ENCODE results near the gene BMX. TPM values are rescaled to one million over a fixed set of nuclear protein-coding genes. Genes with fewer than 3 reads are reported as not detected.

The BMX gene
- total and polyA plus RNA-seq, 9 of the 15 experiments (the other 6 are each of a cell fraction or from before 2014, with no cell fraction given), result 0.45 to 4.2 (median 1.8) TPM

DNA sequence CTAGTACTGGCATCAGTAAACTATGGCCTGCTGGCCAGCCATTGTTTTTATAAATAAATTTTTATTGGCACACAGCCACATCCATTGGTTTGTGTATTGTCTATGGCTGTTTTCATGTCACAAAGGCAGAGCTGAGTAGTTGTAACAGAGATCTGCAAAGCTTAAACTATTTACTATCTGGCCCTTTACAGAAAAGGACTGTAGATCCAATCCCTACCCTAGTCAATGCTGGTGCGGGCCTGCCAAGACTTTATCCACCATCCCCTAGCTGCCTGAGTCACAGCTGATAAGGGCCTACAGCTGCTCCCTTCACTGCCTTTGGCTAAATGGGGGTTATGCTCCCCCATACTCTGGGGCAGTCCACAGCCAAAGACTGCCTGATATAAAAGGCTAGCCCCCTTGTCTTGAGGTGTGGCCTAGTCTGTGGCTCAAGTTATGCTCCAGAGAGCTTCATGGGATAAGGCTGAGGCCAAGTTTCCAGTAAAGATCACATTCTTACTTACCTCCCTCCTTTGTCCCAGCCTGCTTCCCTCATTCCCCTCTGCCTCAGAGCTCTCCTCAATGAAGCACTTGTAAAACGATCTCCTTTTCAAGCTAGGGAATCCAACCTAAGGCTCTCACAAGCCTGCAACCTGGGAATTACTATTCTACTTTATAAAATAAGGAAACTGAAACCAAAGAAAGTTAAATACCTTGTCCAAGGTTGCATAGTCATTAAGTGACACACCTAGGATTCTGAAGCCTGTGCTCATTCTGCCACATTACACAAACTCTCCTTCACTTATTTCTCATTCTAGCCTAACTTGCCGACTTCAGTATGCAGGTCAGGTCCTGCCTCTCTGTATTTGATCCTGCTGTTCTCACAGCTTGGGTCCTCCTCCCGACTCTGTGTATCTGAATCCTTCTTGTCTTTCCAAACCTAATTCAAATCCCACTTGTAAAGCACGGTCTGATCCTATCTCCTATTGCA lies 79.5 kb downstream of the BMX start (continued):
- TF ChIP-seq, protein P1, sequence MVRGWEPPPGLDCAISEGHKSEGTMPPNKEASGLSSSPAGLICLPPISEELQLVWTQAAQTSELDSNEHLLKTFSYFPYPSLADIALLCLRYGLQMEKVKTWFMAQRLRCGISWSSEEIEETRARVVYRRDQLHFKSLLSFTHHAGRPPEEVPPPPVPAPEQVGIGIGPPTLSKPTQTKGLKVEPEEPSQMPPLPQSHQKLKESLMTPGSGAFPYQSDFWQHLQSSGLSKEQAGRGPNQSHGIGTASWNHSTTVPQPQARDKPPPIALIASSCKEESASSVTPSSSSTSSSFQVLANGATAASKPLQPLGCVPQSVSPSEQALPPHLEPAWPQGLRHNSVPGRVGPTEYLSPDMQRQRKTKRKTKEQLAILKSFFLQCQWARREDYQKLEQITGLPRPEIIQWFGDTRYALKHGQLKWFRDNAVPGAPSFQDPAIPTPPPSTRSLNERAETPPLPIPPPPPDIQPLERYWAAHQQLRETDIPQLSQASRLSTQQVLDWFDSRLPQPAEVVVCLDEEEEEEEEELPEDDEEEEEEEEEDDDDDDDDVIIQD (CRISPR knock-in tag; IDR thresholded peaks at IDR 0.05), result no peak
- no peak for TF ChIP-seq CHCHD3 (CRISPR knock-in tag; IDR thresholded peaks at IDR 0.05)
- TF ChIP-seq SIX5 (IDR thresholded peaks at IDR 0.05; ENCODE audit: borderline replicate concordance in 1 of 2, insufficient read depth in 1 of 2, low read depth in 1 of 2, low read length in 2 of 2), result no peak
- no peak for TF ChIP-seq HMGN3 (IDR thresholded peaks at IDR 0.05; ENCODE audit: borderline replicate concordance, extremely low read depth, insufficient read length, low read depth, low read length)
- TF ChIP-seq, protein P2, sequence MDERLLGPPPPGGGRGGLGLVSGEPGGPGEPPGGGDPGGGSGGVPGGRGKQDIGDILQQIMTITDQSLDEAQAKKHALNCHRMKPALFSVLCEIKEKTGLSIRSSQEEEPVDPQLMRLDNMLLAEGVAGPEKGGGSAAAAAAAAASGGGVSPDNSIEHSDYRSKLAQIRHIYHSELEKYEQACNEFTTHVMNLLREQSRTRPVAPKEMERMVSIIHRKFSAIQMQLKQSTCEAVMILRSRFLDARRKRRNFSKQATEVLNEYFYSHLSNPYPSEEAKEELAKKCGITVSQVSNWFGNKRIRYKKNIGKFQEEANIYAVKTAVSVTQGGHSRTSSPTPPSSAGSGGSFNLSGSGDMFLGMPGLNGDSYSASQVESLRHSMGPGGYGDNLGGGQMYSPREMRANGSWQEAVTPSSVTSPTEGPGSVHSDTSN (CRISPR knock-in tag; IDR thresholded peaks at IDR 0.05; ENCODE audit: low read depth), result no peak
- TF ChIP-seq, protein P2 (tag; conservative IDR thresholded peaks at IDR 0.05; ENCODE audit: low read depth), result no peak
- TF ChIP-seq, protein P3, sequence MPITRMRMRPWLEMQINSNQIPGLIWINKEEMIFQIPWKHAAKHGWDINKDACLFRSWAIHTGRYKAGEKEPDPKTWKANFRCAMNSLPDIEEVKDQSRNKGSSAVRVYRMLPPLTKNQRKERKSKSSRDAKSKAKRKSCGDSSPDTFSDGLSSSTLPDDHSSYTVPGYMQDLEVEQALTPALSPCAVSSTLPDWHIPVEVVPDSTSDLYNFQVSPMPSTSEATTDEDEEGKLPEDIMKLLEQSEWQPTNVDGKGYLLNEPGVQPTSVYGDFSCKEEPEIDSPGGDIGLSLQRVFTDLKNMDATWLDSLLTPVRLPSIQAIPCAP (CRISPR knock-in tag; IDR thresholded peaks at IDR 0.05; ENCODE audit: borderline replicate concordance), result no peak
- TF ChIP-seq ARNT (IDR thresholded peaks at IDR 0.05), result no peak
- TF ChIP-seq, protein P4, sequence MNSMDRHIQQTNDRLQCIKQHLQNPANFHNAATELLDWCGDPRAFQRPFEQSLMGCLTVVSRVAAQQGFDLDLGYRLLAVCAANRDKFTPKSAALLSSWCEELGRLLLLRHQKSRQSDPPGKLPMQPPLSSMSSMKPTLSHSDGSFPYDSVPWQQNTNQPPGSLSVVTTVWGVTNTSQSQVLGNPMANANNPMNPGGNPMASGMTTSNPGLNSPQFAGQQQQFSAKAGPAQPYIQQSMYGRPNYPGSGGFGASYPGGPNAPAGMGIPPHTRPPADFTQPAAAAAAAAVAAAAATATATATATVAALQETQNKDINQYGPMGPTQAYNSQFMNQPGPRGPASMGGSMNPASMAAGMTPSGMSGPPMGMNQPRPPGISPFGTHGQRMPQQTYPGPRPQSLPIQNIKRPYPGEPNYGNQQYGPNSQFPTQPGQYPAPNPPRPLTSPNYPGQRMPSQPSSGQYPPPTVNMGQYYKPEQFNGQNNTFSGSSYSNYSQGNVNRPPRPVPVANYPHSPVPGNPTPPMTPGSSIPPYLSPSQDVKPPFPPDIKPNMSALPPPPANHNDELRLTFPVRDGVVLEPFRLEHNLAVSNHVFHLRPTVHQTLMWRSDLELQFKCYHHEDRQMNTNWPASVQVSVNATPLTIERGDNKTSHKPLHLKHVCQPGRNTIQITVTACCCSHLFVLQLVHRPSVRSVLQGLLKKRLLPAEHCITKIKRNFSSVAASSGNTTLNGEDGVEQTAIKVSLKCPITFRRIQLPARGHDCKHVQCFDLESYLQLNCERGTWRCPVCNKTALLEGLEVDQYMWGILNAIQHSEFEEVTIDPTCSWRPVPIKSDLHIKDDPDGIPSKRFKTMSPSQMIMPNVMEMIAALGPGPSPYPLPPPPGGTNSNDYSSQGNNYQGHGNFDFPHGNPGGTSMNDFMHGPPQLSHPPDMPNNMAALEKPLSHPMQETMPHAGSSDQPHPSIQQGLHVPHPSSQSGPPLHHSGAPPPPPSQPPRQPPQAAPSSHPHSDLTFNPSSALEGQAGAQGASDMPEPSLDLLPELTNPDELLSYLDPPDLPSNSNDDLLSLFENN (IDR thresholded peaks at IDR 0.05; ENCODE audit: low read depth in 2 of 2, low read length in 2 of 2), result 0 out of 4 replicates have a peak, but pooled peaks of 1 of the 2 experiments have one; percentile 39
- TF ChIP-seq CXXC5 (CRISPR knock-in tag; IDR thresholded peaks at IDR 0.05), result peak; percentile 45; the same call in 1 of the 2 replicates
- no peak for TF ChIP-seq ELF1 (tag; IDR thresholded peaks at IDR 0.05)
- no peak for TF ChIP-seq ZNF232 (CRISPR knock-in tag; IDR thresholded peaks at IDR 0.05)
- no peak for TF ChIP-seq NR2C2 (CRISPR knock-in tag; IDR thresholded peaks at IDR 0.05)
- TF ChIP-seq NR2C2 (tag; IDR thresholded peaks at IDR 0.05), result no peak
- TF ChIP-seq SMAD1 (IDR thresholded peaks at IDR 0.05; ENCODE audit: low read depth, low read length, partially characterized antibody), result no peak
